T47D (cell line): ENCODE results near the gene HECTD1.
"Not testable (repeated sequence)": the region's sequence is repeated elsewhere in the genome, so short reads cannot be mapped to it uniquely, and the experiment has no call there.

Experiments
- DNase-seq, 2 experiments: peaks; one replicate each; pipeline versions ENCODE4 v3.0.0 to v3.0.0-alpha.2; 2011 to 2012; ENCODE audit warnings: low read depth in 1 of 2, low spot score in 1 of 2
- JUND ChIP-seq: IDR thresholded peaks from 2 replicates; pipeline ENCODE4 v1.6.1; 2012; ENCODE audit warnings: low read depth
- in situ Hi-C: cut with HindIII; loops from 2 replicates; pipeline ENCODE4 v1.10.0; 2016; ENCODE audit warnings: low sequenced_read_pairs, low pct_unique_long_range_greater_than_20kb

HECTD1 gene

DNA sequence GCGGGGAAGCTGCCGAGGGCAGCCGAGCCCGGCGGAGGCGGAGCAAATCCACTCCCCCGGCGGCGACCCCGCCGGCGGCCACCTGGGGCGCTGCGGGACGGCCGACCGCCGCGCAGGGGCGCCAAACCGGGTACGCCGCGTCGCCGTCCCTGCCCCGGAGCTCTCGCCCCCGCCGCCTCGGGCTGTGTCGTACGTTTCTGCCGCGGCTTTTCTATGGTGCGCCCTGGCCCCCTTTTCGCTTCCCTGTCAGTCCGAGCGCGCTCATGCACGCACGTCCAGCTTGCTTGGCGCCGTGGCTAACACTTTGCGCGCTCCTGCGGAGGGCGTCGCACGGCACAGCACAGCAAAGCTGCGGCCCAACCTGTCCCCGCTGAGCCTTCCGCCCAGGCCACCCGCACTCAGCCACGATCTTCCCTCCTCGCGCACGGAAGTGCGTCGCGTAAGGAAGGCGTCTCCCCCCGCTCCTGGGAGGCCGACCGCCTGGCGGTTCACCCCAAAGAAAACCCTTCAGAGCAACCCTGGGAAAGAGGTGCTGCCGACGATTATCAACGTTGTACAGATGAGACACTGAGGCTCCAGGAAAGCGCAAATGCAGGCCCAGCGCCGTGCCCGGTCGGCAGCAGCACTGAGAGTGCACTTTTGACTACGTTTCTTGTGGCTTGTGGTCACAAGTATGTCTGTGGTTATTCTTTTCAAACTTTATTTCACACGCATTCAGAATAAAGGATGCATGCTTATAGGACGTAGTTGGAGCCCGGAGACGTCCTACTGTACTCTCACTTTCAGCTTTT is at the start of gene HECTD1:
TSS of gene HECTD1 (minus strand) at position 39 of the 791 bp plus-strand sequence. CDS start 1,857 bp downstream, outside the sequence.
- TF ChIP-seq JUND, result no peak
- in situ Hi-C loops, result no loop called here
- DNase-seq, result peak; percentile 89 to 90

DNA sequence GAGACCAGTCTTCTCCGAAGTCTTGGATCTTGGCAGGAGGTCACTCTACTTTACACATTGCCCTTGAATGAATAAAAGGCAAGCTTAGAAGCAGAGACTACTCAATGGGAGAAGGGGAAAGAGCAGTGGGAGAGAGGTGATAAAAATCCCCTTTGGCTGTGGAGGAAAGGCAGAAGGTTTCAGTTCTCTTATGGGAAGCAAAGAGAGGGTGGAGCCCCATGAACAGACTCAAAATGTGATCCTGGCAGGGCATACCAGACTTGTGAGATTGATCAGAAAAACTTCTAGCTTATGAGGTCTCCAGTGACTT is 49.6 kb upstream of the HECTD1 start:
- TF ChIP-seq JUND, result no peak
- in situ Hi-C loops, result no loop called here
- DNase-seq, result no peak

DNA sequence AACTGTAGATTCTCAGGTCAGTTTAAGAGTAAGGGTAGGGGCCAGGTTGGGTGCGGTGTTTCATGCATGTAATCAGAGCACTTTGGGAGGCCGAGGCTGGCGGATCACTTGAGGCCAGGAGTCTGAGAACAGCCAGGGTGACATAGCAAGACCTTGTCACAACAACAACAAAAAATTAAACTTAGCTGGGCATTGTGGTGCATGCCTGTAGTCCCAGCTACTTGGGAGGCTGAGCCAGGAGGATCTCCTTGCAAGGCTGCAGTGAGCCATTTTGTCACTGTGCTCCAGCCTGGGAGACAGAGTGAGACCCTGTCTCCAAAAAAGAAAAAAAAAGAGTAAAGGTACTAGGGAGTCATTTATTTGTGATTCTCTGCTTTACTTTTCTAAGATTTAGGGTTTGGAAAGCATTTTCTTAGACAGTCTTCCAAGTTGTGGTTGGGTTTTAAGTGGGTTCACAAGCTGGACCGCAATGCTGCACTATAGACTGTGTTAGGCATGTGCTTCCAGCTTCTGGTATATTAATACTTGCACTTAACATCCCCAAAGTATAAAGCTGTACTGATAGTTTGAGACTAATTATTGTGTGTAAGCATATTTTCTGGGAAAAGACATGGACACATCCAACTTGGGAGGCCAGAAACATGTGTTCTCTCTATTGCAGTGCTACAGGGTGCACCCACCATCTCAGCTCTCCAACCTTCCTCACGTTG is 49.1 kb upstream of the HECTD1 start:
- TF ChIP-seq JUND, result no peak
- DNase-seq, result no peak
- in situ Hi-C loops, result no loop called here

DNA sequence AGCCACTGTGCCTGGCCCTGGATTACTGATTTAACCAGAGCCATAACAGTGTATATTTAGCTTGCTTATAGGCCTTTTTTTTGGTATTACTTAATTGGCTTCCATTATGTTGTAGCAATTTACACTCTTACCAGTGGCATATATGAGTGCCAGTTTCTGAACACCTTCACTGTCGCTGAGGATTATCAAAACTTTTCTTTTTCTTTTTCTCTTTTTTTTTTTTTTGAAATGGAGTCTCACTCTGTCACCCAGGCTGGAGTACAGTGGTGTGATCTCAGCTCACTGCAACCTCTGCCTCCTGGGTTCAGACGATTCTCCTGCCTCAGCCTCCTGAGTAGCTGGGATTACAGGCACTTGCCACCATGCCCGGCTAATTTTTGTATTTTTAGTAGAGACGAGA is 48.3 kb upstream of the HECTD1 start:
- in situ Hi-C loops, DNase-seq: not testable (repeated sequence)

DNA sequence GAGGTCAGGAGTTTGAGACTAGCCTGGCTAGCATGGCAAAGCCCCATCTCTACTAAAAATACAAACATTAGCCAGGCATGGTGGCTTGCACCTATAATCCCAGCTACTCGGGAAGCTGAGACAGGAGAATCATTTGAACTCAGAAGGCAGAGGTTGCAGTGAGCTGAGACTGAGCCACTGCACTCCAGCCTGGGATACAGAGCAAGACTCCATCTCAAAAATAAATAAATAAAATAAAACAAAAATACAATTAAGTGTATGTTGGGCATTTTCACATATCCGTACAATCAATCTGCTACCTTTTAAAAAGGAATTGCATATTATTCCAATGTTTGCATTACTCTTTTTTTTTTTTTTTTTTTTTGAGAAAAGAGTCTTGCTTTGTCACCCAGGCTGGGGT is 47.7 kb upstream of the HECTD1 start:
- no peak for TF ChIP-seq JUND
- DNase-seq, result no peak
- in situ Hi-C loops, result no loop called here

DNA sequence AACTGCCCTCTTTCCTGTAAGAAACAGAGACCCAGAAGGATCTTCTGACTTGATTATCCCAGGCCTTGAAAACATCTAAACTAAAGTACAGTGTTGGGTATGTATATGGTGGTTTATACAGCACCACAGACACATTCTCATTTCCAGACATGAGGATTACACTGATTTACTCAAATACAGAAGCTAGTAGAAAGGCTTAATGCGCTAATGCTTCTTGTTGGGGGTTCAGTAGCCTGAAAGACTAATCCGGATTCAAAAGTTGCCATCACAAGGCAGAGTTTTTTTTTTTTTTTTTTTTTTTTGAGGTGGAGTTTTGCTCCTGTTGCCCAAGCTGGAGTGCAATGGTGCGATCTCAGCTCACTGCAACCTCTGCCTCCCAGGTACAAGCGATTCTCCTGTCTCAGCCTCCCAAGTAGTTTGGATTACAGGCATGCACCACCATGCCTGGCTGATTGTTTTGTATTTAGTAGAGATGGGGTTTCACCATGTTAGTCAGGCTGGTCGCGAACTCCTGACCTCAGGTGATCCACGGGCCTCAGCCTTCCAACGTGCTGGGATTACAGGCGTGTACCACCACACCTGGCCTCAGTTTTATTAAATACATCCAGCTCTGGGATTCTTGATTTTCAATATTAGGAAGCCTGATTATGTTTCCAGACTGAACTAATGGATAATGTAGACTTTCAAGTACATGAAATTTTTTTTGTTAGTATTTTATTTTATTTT is 46.3 kb upstream of the HECTD1 start:
- in situ Hi-C loops, result no loop called here
- DNase-seq, result no peak
- no peak for TF ChIP-seq JUND

DNA sequence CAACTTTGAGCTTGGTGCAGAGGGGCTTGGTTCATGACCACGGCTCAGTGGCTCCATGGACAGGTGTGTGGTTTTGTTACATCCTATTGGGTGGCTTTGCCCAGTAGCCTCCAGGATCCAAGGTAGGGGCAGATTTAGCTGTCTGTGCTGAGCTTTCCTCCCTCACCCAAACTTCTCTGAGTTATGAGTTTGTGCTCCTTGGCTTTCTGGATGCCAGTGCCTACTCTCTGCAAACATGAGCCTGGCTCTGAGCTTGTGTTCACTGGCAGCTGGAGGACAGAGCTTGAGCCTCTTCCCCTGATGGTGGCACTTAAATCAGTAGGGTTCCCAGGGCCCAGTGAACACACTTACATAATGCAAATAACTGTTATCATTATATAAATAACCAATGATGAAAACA is 45.3 kb upstream of the HECTD1 start:
- no peak for TF ChIP-seq JUND
- peak in 1 of 2 experiments; percentile 25 for DNase-seq
- in situ Hi-C loops, result no loop called here

DNA sequence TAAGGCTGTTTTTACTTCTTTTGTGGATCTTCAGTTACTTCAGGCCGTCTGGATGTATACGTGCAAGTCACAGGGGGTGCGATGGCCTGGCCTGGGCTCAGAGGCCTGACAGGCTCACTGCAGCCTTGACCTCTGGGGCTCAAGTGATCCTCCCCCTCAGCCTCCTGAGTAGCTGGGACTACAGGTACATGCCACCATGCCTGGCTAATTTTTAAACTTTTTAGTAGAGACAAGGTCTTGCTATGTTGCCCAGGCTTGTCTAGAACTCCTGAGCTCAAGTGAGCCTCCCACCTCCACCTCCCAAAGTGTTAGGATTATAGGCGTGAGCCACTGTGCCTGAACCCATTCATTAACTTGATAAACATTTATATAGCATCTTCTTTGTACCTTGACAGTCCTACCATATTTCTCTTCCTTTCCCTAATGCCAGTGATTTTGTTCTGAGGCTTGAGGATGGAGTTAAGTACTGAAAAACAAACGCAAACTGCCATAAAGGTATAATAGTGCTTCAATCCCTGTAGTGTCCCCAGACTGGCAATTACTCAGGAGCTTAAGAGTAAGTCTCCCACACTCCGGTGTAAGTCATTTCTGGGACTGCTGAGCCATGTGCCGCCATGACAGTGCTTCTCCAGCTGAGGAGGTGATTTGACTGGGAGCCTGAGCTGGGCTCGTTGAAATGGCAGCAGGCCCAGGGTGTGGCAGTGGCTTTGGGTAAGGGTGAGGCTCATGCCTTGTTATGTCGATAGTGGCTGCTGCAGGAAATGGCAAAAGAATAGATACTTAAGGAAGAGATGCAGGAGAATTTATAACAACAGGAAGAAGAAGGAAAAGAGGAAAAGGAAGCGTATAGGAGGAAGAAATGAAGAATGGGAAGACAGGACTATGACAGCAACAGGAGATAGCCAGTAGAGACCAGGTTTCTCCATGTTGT is 43.7 kb upstream of the HECTD1 start:
- in situ Hi-C loops, result no loop called here
- TF ChIP-seq JUND, result no peak
- DNase-seq, result no peak

DNA sequence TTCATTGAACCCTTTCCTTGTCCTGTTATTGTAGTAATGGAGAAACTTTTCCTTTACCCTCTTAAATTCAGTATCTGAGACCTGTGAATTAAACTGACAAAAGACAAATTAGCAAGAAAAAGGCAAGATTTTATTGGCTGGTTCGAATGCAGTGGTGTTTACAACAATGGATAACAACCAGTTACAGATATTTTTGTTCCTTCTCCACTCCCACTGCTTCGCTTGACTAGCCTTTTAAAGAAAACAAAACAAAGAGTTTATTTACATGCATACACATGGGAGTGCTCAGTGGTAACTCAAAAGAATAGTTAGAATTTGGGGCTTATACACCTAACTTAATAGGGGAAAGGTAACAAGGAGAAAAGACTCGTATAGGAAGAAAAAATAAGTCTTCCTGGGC is 37.0 kb upstream of the HECTD1 start:
- TF ChIP-seq JUND, result no peak
- in situ Hi-C loops, result no loop called here
- DNase-seq, result no peak

DNA sequence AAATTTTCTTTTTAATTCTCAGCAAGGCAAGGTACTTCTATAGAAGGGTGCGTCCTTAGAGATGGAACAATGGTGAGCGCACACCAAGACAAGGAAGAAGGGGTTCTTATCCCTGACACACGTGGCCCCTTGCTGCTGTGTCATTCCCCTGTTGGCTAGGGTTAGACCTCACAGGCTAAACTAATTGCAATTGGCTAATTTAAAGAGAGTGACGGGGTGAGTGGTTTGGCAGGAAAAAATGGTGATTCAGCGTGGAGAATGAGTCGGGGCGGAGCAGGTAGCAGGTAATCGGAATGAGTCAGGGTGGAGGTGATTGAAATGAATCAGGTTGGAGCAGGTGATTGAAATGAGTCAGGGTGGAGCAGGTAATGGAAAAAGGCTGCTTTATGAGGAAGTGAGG is 36.3 kb upstream of the HECTD1 start:
- DNase-seq, result no peak
- in situ Hi-C loops, result no loop called here
- no peak for TF ChIP-seq JUND

DNA sequence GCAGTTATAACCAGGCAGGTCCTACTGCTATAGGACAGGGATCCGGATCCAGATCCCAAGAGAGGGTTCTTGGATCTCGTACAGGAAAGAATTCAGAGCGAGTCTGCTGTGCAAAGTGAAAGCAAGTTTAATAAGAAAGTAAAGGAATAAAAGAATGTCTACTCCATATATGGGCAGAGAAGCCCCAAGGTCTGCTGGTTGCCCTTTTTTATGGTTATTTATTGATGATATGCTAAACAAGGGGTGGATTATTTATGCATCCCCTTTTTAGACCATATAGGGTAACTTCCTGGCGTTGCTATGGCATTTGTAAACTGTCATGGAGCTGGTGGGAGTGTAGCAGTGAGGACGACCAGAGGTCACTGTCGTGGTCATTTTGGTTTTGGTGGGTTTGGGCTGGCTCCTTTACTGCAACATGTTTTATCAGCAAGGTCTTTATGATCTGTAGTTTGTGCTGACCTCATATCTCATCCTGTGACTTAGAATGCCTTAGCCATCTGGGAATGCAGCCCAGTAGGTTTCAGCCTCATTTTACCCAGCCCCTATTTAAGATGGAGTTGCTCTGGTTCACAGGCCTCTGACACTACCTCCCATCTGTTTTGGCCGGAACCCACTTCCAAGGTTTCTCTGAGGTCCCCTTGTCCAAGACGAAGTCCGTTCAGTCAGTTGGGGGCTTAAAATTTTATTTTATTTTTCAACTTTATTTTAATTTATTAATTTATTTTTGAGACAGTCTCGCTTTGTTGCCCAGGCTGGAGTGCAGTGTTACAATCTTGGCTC is 34.8 kb upstream of the HECTD1 start:
- DNase-seq, in situ Hi-C loops: not testable (repeated sequence)

DNA sequence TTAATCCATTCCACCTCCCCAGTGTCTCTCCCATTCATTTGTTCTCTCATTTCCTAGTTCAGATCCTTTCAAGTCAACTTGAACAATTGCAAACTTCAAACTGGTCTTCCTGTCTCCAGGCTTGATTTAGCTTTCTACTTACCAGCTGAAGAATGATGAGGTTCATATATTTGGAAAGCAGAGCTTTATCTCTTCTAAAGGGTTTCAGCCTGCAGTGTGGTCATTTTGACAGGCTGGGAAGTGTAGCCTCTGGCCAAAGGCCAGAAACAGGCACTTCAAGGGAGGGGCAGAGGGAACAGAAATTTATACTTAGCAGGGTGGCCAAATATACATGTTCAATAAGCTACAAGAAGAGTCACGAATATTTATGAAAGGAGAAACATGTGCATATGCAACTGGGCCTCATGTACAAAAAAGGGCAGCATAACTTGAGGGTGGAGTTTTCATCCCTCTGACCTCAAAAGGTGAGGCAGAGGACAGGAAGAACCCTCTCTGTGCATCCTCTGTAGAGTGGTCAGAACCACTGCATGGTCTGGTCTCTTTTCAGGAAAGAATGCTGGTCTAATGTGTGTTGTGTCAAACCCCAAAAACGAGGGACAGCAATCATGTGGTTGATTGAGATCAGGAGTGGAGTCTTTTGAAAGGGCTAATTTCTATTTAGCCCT is 34.0 kb upstream of the HECTD1 start:
- no peak for DNase-seq
- in situ Hi-C loops, result no loop called here
- no peak for TF ChIP-seq JUND
